HG02943 (cell line): ENCODE measurements around the gene SLC22A13.
"Not testable (repeated sequence)": the region's sequence is repeated elsewhere in the genome, so short reads cannot be mapped to it uniquely, and the experiment has no call there.

ENCODE experiments used
- ATAC-seq: cut with Tn5 transposase; IDR thresholded peaks from one replicate; pipeline ENCODE4 v1.9.1; 2021; ENCODE audit warnings: mild to moderate bottlenecking, low read depth, moderate library complexity; ENCODE audit not compliant: unreplicated experiment

Gene SLC22A13

GRCh38 chr3:38297053-38297452, 31.4 kb downstream of the SLC22A13 start:
- ATAC-seq = not testable (repeated sequence)

GRCh38 chr3:38297537-38297936, 31.9 kb downstream of the SLC22A13 start:
- no peak for ATAC-seq

GRCh38 chr3:38297947-38298711, 32.5 kb downstream of the SLC22A13 start:
- no peak for ATAC-seq

- no peak for ATAC-seq
These were observed 41.3 kb downstream of the SLC22A13 start for GRCh38 chr3:38306941-38307340.

GRCh38 chr3:38307599-38307998, 42.0 kb downstream of the SLC22A13 start:
- ATAC-seq = no peak

GRCh38 chr3:38308456-38308855, 42.8 kb downstream of the SLC22A13 start:
- no peak for ATAC-seq

GRCh38 chr3:38311476-38311875, 45.9 kb downstream of the SLC22A13 start:
- no peak for ATAC-seq

GRCh38 chr3:38311941-38312340, 46.3 kb downstream of the SLC22A13 start:
- no peak for ATAC-seq

GRCh38 chr3:38312356-38312755, 46.7 kb downstream of the SLC22A13 start:
- no peak for ATAC-seq

GRCh38 chr3:38313263-38313662, 47.7 kb downstream of the SLC22A13 start:
- ATAC-seq = no peak

- ATAC-seq = no peak
These were observed 48.1 kb downstream of the SLC22A13 start for GRCh38 chr3:38313695-38314094.

GRCh38 chr3:38314112-38314763, 48.6 kb downstream of the SLC22A13 start:
- no peak for ATAC-seq

GRCh38 chr3:38314764-38315487, 49.3 kb downstream of the SLC22A13 start:
- ATAC-seq = no peak

- no peak for ATAC-seq
These were observed 50.0 kb downstream of the SLC22A13 start for GRCh38 chr3:38315488-38316230.

- ATAC-seq = no peak
These were observed 51.0 kb downstream of the SLC22A13 start for GRCh38 chr3:38316356-38317191.

GRCh38 chr3:38317192-38317759, 51.7 kb downstream of the SLC22A13 start:
- ATAC-seq = no peak

GRCh38 chr3:38318766-38319671, 53.4 kb downstream of the SLC22A13 start:
- no peak for ATAC-seq

- ATAC-seq = not testable (repeated sequence)
These were observed 55.0 kb downstream of the SLC22A13 start for GRCh38 chr3:38320638-38321037.
